Activated T-cell treated with anti-CD3 and anti-CD28 coated beads, Interleukin-2, amount 50 U/mL, for 48 hours (primary cell): ENCODE measurements around the gene RSBN1.

Experiments used
- DNase-seq, 2 experiments: peaks; one replicate each; pipeline ENCODE4 v3.0.0-alpha.2; 2020

The RSBN1 gene

DNA sequence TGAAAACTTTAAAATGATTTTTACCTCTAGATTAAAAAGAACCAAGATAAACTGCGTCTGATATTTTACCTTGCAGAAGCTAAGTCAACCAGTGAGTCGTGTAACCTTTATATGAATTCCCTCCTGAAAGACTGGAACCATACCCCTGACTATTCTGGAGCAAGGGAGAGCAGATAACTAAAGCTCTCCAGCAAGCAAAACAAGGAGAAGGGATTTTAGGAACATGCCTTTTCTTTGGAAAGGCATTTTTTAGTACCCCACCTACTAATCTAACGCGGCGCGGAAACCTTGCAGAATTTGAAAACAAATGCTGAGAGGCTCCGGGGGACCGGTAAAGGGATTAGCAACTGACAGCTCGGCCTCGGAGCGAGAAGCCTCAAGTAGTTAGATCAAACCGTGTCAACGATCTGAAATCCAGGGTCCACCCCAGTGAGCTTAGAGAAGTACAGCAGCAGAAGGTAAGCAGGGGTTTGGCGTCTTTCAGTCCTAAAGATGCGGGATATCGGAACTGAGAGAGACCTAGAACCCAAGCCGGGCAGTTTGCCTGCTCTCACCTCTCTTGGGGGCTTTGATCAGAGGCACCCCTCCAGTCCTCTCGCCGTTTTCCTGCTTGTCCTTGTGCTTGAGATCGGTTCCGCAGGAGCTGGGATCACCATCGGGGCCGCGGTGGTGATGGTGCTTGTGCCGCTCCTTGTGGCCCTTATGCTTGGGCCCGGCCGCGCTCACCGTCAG is 954 bp downstream of the RSBN1 start:
- peak in 1 of 2 experiments; percentile 71 for DNase-seq

GRCh38 chr1:113809670-113810602 is 2.3 kb downstream of the RSBN1 start:
- DNase-seq: no peak

GRCh38 chr1:113808450-113809195 is 3.7 kb downstream of the RSBN1 start:
- no peak for DNase-seq

- no peak for DNase-seq
Measured at GRCh38 chr1:113805639-113806038, 6.6 kb downstream of the RSBN1 start.

GRCh38 chr1:113805256-113805531 is 7.1 kb downstream of the RSBN1 start:
- DNase-seq: no peak

- no peak for DNase-seq
Measured at GRCh38 chr1:113804421-113805255, 7.6 kb downstream of the RSBN1 start.

DNA sequence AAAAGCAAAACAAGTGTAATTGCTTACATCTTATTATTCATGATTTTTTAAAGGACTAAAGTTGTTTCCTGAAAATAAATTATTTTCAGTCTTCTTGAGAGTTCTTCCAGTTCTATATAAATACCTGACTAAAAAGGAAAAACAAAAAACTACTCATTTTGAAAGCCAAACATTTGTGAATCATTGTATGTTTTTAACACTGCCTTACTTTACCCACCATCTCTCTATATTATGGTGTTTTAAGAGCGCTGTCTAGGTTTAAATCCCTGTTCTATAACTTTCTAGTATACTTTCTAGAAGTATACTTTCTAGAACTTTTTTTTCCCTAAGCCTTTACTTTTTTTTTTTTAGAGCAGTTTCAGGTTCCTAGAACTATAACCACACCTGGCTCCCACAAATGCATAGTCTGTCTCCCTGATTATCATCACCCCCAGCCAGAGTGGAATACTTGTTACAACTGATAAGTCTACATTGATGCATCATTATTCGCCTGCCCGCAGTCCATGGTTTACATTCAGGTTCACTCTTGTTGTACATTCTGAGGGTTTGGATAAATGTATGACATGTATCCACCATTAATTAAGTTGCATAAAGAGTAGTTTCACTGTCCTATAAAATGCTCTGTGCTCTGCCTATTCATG is 9.8 kb downstream of the RSBN1 start:
- no peak for DNase-seq

DNA sequence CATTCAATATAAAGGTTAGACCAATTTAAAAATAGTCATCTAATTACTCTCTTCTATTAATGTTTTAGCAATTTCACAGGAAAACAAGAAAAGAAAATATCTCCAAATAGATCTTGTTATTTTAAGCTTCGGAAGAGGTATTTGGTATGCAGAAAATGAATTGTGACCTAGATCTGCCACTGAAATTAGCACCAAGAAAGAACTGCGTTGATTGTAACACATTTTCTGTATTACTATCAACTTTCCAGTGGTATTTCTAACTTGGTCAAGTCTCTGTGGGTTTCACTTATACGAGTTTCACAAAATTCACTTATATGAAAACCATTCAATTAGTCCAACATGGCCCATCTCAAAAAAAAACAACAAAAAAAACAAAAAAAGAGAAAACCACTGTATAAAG is 11.8 kb downstream of the RSBN1 start:
- DNase-seq: no peak

- no peak for DNase-seq
Measured at GRCh38 chr1:113797472-113797871, 14.8 kb downstream of the RSBN1 start.

- no peak for DNase-seq
Measured at GRCh38 chr1:113793878-113794834, 18.1 kb downstream of the RSBN1 start.

DNA sequence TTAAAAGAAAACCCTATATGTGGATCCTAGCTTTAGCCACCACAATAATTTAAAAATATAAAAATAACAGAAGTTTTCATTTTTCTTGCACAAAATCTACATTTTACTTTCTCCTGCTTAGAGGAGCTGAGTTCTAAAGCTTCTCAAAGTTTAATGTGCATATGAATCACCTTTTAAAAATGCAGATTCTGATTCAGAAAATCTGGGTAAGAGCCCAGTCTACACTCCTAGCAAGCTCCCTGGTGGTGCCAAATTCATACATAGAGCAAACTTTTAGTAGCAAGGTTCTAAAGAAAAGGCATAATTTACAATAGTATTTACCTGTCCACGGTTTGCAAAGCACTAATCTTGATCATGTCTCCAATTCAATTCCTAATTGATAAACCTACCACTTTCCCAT is 19.3 kb downstream of the RSBN1 start:
- no peak for DNase-seq

DNA sequence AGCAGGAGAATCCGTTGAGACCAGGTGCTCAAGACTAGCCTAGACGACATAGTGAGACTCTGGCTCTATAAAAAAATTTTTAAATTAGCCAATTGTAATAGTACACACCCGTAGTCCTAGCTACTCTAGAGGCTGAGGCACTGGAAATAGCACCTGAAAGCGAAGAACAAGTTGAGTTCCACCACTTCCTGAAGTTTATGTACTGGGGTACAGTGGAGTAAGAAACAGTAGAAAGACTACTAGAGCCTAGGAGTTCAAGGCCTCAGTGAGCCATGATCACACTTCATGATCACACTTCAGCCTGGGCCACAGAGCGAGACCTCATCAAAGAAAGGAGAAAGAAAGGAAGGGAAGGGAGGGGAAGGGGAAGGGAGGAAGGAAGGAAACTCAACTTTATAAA is 19.8 kb downstream of the RSBN1 start:
- DNase-seq: no peak

GRCh38 chr1:113788802-113789201 is 23.5 kb downstream of the RSBN1 start:
- no peak for DNase-seq

DNA sequence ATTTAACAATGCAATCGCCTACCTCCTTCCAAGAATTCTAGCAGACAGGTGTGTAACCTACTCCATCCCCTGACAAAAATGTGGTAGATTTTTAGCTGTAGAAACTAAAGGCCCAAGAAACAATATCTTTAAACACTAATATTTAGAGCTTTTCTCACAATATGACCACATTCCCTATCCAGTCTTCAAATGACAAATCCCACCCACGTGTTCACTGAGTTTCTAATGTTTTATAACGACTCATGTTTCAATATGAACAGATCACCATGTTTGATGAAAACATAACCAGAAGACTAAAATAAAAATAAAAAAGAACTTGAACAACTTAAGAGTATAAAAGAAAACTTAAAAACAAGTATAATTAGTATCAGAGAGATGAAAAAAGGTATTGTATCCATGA is 24.6 kb downstream of the RSBN1 start:
- DNase-seq: no peak

GRCh38 chr1:113786069-113786468 is 26.2 kb downstream of the RSBN1 start:
- no peak for DNase-seq

- peak; percentile 51 to 55 for DNase-seq
Measured at GRCh38 chr1:113784104-113784779, 28.0 kb downstream of the RSBN1 start.

DNA sequence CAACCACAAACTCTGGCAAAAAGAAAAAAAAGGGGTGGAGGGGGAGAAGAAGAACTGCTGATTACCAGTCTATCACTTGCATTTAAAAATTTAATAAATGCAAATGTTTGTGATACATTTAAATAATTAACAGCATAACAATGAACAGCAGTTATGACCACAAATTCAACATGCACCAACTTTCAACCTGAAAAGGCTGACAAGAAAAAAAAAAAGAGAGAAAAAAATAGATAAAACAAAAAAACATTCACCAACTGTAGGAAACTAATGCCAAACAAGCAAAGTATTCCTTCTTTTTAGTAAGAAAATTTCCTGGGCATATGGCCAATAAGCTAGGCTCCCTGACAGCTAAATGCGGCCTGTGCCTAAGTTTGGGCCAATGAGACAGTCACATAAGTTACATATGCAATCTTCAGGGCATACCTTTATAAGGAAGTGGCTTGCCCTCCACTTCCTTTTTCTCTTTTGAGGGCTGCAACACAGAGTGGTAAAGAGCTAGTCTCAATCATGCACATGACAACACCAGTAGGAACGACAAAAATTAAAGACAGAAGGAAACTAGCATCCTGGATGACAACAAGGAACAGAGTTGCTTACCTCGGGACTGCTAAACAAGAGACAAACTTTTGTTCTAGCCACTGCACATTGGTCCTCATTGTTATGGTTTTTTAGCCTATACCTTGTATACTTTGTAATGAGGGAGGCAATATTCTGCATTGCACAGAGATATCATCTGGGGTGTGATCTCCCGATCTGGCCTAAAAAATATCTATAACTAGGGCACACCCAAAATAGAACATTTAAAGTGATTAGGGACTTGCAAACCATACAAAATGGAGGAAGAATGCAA is 28.8 kb downstream of the RSBN1 start:
- DNase-seq: peak in 1 of 2 experiments; percentile 47

DNA sequence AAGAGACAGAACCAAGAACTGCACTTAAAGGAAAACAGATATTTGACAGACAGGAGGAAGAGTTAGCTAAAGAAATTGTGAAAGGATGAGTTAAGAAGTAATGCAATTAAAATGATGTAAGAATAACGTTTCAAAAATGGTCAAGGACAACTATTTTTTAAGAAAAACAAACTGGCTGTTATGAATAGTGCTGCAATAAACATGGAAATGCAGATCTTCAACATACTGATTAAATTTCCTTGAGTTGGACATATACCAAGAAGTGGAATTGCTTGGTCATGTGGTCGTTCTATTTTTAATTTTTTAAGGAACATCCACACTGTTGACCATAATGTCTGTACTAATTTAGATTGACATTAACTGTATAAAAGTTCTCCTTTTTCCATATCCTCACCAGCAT is 29.9 kb downstream of the RSBN1 start:
- no peak for DNase-seq
